Astrocyte of the spinal cord (primary cell): ENCODE measurements around the gene FAF2.

Source experiments
- DNase-seq: peaks from one replicate; pipeline ENCODE4 v3.0.0; 2011; ENCODE audit warnings: low read depth, low spot score
- H3K4me3 ChIP-seq: 2 replicates; pipeline ENCODE4 v1.5.1; 2011; ENCODE audit warnings: low read depth, mild to moderate bottlenecking, low read length, moderate library complexity
- CTCF ChIP-seq: IDR thresholded peaks from 2 replicates; pipeline ENCODE4 v1.5.1; 2012; ENCODE audit warnings: low read depth, mild to moderate bottlenecking, low read length, inconsistent platforms
- in situ Hi-C: cut with HindIII; loops from 2 replicates; pipeline ENCODE4 v1.10.0; 2017; ENCODE audit warnings: low sequenced_read_pairs

The FAF2 gene

GRCh38 chr5:176515396-176515795, 67.2 kb downstream of the FAF2 start:
- no peak overlapping the region for H3K4me3 ChIP-seq
- no peak for TF ChIP-seq CTCF
- in situ Hi-C loops = no loop called here
- no peak for DNase-seq

- no peak overlapping the region for H3K4me3 ChIP-seq
- no peak for DNase-seq
- TF ChIP-seq CTCF = no peak
- in situ Hi-C loops = no loop called here
These were observed 69.0 kb downstream of the FAF2 start for GRCh38 chr5:176517053-176517661.

GRCh38 chr5:176519810-176520720, 71.9 kb downstream of the FAF2 start:
- in situ Hi-C loops = no loop called here
- no peak for DNase-seq
- no peak for TF ChIP-seq CTCF
- H3K4me3 ChIP-seq = no peak overlapping the region

GRCh38 chr5:176521286-176521685, 73.1 kb downstream of the FAF2 start:
- TF ChIP-seq CTCF = no peak
- in situ Hi-C loops = no loop called here
- H3K4me3 ChIP-seq = no peak overlapping the region
- no peak for DNase-seq

GRCh38 chr5:176521699-176522263, 73.6 kb downstream of the FAF2 start:
- no peak for DNase-seq
- H3K4me3 ChIP-seq = no peak overlapping the region
- TF ChIP-seq CTCF = no peak
- in situ Hi-C loops = no loop called here

GRCh38 chr5:176524138-176524537, 76.0 kb downstream of the FAF2 start:
- in situ Hi-C loops = no loop called here
- no peak overlapping the region for H3K4me3 ChIP-seq

More at GRCh38 chr5:176524138-176524537, 76.0 kb downstream of the FAF2 start:
- DNase-seq = no peak
- TF ChIP-seq CTCF = no peak
